Measurements from ENCODE around the gene OLFML1.

Gene OLFML1

GRCh38 chr11:7484131-7484530 is 1.2 kb upstream of the OLFML1 start:
- no peak for DNase-seq

GRCh38 chr11:7484645-7485044 is 661 bp upstream of the OLFML1 start:
- DNase-seq, result no peak

GRCh38 chr11:7486098-7486780 is 933 bp downstream of the OLFML1 start:
- no peak for DNase-seq

GRCh38 chr11:7486781-7487140 is 1.5 kb downstream of the OLFML1 start:
- no peak for DNase-seq

- DNase-seq, result no peak
Measured at GRCh38 chr11:7487360-7487759, 2.1 kb downstream of the OLFML1 start.

- no peak for DNase-seq
Measured at GRCh38 chr11:7488681-7489080, 3.4 kb downstream of the OLFML1 start.

GRCh38 chr11:7489376-7489775 is 4.1 kb downstream of the OLFML1 start:
- no peak for DNase-seq

GRCh38 chr11:7490054-7490453 is 4.7 kb downstream of the OLFML1 start:
- no peak for DNase-seq

- DNase-seq, result no peak
Measured at GRCh38 chr11:7490535-7490934, 5.2 kb downstream of the OLFML1 start.

GRCh38 chr11:7492253-7492652 is 6.9 kb downstream of the OLFML1 start:
- DNase-seq, result no peak

- DNase-seq, result no peak
Measured at GRCh38 chr11:7493670-7494069, 8.4 kb downstream of the OLFML1 start.

- no peak for DNase-seq
Measured at GRCh38 chr11:7494086-7494745, 8.9 kb downstream of the OLFML1 start.

GRCh38 chr11:7495882-7496551 is 10.7 kb downstream of the OLFML1 start:
- no peak for DNase-seq

GRCh38 chr11:7498193-7498592 is 12.9 kb downstream of the OLFML1 start:
- DNase-seq, result no peak

- no peak for DNase-seq
Measured at GRCh38 chr11:7499081-7499480, 13.8 kb downstream of the OLFML1 start.

GRCh38 chr11:7500251-7500650 is 14.9 kb downstream of the OLFML1 start:
- DNase-seq, result no peak

GRCh38 chr11:7501251-7501650 is 15.9 kb downstream of the OLFML1 start:
- no peak for DNase-seq

GRCh38 chr11:7501894-7502293 is 16.6 kb downstream of the OLFML1 start:
- no peak for DNase-seq

- no peak for DNase-seq
Measured at GRCh38 chr11:7506243-7506642, 20.9 kb downstream of the OLFML1 start.

- DNase-seq, result no peak
Measured at GRCh38 chr11:7508087-7508486, 22.8 kb downstream of the OLFML1 start.

- no peak for DNase-seq
Measured at GRCh38 chr11:7509966-7510365, 24.7 kb downstream of the OLFML1 start.

GRCh38 chr11:7511401-7511800 is 26.1 kb downstream of the OLFML1 start:
- DNase-seq, result peak; percentile 87

GRCh38 chr11:7512525-7513233 is 27.4 kb downstream of the OLFML1 start:
- DNase-seq, result no peak

Measured in NCI-H345 (cell line).